Colonic mucosa (tissue), 4 donors: ENCODE measurements around the gene TTLL11. TPM values are rescaled to one million over a fixed set of nuclear protein-coding genes. Genes with fewer than 3 reads are reported as not detected.

ENCODE experiments used
- DNase-seq: peaks from one replicate; pipeline ENCODE4 v3.0.0-alpha.2; 2020
- H3K27ac ChIP-seq: fragments of 200-600 bp; one replicate; pipeline ENCODE4 v1.8.0; 2021
- H3K27me3 ChIP-seq: fragments of 200-600 bp; one replicate; pipeline ENCODE4 v1.8.0; 2021
- H3K36me3 ChIP-seq: fragments of 200-600 bp; one replicate; pipeline ENCODE4 v1.8.0; 2021
- H3K4me1 ChIP-seq: fragments of 200-600 bp; one replicate; pipeline ENCODE4 v1.8.0; 2021; ENCODE audit warnings: mild to moderate bottlenecking
- H3K4me3 ChIP-seq: fragments of 200-600 bp; one replicate; pipeline ENCODE4 v1.8.0; 2021
- H3K9ac ChIP-seq, 2 donors: one replicate each; pipeline ENCODE4 v1.7.0; 2013; ENCODE audit warnings: control low read depth in 2 of 2, low read depth in 2 of 2, low read length in 2 of 2
- H3K9me3 ChIP-seq: fragments of 200-600 bp; one replicate; pipeline ENCODE4 v1.8.0; 2021
- intact Hi-C: fragments of 100-400 bp; cut with DNase I; formaldehyde crosslinking; loops from one replicate; pipeline ENCODE4 v1.14.1; 2022
- total RNA-seq, 2 donors: library from RNA; stranded (reverse); fragmentation: NEBNext Ultra II Directional in 1 of 2; extraction: Animal tissue kit (Norgen Biotek cat#: 25700) in 1 of 2; gene quantifications; one replicate each; pipeline ENCODE4 v1.2.1, GENCODE V29; 2021
- TF ChIP-seq, protein P1 (sequence below): fragments of 200-600 bp; IDR thresholded peaks from one replicate; pipeline ENCODE4 v1.8.0; 2022; ENCODE audit warnings: antibody characterized with exemption, mild to moderate bottlenecking
- donor health status: healthy.
- donor health status: DM: no; HTN: no; CAD: no.
- donor health status: DM: no; HTN: no; CAD: no.

The TTLL11 gene
- total RNA-seq, 2 donors from 2014 or later, result 5.1 to 5.5 TPM

DNA sequence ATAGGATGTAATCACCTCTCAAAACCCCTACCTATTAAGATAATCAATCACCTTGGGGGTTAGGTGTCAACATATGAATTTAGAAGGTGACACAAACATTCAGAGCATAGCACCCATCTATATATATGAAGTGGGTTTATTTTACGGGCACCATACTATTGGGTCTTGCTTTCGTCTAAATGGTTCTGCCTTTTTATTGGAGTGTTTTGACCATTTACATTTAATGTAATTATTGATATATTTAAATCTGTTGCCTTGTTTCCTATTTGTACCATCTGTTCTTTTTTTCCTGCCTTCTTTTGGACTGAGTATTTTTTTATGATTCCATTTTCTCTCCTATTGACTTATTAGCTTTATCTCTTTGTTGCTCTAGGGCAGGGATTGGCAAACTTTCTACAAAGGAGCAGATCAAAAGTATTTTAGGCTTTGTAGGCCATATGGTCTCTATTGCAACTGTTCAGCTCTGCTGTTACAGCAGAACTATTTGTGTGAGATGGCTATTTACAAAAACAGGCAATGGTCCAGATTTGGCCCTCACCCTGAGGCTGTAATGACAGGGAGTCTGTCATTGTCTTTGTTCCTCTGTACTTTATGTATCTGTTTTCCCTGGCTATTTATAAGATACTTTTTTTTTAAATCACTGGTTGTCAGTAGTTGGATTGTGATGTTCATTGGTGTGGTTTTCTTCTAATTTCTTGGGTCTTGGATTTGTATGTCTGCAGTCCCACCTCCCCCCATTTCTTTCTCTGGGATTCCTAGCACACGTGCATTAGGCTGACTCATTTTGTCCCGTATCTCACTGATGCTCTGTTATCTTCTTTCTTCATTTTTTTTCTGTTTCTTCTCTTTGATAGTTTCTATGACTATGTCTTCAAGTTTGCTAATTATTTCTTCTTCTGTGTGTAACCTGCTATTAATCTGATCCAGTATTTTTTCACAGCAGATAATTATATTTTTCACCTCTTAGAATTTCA is 314.6 kb downstream of the TTLL11 start:
- intact Hi-C loops, result no loop called here
- no peak overlapping the region for H3K27ac ChIP-seq

DNA sequence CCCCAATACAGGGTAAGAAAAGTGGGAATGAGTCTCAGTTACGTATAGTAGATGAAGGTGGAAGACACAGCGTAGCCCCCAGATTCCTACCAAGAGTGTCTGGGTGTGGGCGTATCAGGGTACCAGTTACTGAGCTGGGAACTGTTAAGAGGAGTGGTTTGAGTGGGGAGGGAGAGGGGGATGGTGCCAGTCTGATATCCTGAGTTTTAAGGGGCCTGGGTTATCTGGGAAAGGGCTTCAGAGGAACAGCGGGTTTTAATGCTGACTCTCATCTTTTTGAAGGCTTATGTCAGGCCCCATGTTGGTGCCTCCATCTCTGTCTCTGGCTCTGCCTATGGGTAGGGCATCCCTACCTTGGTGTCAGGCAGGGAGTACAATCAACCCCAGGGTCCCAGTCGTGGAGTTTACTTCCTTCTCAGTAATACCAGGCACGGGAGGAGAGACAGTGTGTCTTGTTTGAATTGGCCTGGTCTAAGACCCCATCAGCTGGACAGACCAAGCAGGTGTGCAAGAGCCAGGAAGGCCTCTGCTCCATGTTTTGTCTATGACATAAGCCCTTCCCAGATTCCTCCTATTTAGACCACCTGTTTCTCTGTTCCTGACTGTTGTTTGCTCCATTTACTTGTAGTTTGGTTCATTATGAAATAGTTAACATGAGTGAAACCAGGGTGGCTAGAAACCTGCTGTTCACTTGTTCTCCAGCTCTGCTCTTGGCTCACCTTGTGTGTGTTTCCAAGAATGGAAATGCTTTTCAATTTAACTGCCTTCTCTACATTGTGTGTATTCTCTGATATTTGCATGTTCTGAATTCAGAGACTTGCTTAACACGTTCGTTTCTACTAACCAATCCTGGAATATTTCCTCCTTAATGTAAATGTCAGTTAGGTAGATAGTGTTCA is 316.1 kb downstream of the TTLL11 start:
- Histone ChIP-seq H3K9ac (no peak overlapping the region), H3K27me3 (no peaks in the 10 kb centered on the region), H3K36me3 (peaks cover 15% of the 10 kb centered on the region), H3K27ac (no peak overlapping the region), H3K4me3 (no peak overlapping the region), H3K4me1 (no peaks in the 10 kb centered on the region), H3K9me3 (no peaks in the 10 kb centered on the region)
- DNase-seq, result no peak
- TF ChIP-seq, protein P1, sequence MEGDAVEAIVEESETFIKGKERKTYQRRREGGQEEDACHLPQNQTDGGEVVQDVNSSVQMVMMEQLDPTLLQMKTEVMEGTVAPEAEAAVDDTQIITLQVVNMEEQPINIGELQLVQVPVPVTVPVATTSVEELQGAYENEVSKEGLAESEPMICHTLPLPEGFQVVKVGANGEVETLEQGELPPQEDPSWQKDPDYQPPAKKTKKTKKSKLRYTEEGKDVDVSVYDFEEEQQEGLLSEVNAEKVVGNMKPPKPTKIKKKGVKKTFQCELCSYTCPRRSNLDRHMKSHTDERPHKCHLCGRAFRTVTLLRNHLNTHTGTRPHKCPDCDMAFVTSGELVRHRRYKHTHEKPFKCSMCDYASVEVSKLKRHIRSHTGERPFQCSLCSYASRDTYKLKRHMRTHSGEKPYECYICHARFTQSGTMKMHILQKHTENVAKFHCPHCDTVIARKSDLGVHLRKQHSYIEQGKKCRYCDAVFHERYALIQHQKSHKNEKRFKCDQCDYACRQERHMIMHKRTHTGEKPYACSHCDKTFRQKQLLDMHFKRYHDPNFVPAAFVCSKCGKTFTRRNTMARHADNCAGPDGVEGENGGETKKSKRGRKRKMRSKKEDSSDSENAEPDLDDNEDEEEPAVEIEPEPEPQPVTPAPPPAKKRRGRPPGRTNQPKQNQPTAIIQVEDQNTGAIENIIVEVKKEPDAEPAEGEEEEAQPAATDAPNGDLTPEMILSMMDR, result no peak
- intact Hi-C loops, result no loop called here

More for the DNA sequence above, 314.6 kb downstream of the TTLL11 start:
- H3K9ac ChIP-seq, result no peak overlapping the region
- no peaks in the 10 kb centered on the region for H3K9me3 ChIP-seq
- H3K4me1 ChIP-seq, result no peaks in the 10 kb centered on the region
- H3K36me3 ChIP-seq, result peaks cover 29% of the 10 kb centered on the region
- no peak for DNase-seq
- TF ChIP-seq, protein P1, result no peak
- H3K4me3 ChIP-seq, result no peak overlapping the region
- H3K27me3 ChIP-seq, result no peaks in the 10 kb centered on the region

DNA sequence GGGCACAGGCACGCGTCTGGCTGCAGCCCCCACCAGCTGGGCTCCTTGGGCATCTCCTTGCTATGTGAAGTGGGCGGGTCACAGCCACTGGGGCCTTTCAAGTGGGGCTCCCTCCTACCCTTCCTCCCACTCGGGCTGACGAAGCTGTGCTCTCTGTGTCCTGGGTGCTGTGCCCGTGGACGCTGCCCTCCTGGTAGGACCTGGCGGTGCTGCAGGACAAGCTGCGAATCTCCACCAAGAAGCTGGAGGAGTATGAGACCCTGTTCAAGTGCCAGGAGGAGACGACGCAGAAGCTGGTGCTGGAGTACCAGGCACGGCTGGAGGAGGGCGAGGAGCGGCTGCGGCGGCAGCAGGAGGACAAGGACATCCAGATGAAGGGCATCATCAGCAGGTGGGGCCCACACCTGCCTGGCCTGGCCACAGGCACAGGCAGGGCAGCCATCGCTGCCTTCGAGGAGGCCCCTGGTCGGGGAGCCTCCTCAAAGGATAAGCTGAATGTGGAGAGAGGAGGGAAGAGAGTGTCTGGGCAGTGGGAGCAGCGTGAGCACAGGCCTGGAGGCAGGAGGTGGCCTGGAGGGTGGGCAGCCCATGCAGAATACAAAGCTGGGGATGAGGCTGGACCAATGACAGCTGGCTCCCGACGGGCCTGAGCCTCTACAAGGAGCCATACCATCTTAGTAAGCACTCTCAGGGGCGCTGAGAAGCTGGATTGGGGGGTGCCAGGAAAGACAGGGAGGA is 316.9 kb downstream of the TTLL11 start:
- intact Hi-C loops, result no loop called here
- H3K4me1 ChIP-seq, result no peaks in the 10 kb centered on the region
- H3K4me3 ChIP-seq, result no peak overlapping the region
- TF ChIP-seq, protein P1, result no peak
- H3K9me3 ChIP-seq, result no peaks in the 10 kb centered on the region
- H3K27me3 ChIP-seq, result no peaks in the 10 kb centered on the region
- H3K9ac ChIP-seq, result no peak overlapping the region
- no peak for DNase-seq
- no peak overlapping the region for H3K27ac ChIP-seq
- H3K36me3 ChIP-seq, result peaks cover 15% of the 10 kb centered on the region

DNA sequence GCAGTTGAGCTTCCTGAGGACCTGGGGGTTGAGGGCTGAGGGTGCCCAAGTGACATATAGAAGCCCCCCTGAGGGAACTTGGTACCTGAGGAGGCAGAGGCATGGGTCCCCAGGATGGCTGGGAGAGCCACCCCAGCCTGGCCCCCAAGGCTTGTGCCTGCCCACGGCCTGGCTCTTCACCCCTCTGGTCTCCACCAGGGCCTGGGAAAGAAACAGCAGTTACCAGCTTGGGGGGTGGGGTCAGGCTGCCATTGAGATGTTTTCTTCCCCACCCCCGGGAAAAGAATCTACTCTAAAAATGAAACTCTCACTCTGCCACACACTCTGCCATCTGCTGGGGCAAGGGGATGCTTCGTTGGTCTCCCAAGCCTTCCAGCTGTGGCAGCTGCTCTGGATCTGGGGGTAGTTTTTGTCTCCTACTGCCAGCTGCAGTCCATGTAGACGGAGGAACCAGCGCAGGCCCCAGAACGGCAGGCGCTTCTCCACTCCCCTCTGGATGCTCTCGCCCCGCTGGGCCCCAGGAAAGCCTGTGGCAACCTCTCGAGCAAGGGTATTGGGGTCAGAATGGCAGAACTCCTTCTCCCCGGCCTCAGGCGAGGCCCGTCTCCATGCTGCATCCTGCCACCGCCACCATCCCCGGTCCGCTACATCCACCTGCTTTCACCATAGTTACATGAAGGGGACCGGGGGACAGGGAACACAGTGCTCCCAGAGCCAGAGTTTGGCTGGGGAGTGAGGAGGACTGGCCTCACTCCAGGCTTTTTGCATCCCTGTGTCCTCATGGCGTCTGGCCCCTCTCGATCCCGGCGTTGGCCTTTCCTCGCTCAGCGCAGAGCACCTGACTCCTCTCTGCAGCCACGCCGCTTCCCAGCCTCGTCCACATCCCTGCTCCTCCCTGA is 318.1 kb downstream of the TTLL11 start:
- no peaks in the 10 kb centered on the region for H3K9me3 ChIP-seq
- TF ChIP-seq, protein P1, result no peak
- no peaks in the 10 kb centered on the region for H3K27me3 ChIP-seq
- H3K27ac ChIP-seq, result no peak overlapping the region
- intact Hi-C loops, result no loop called here
- peaks cover 20% of the 10 kb centered on the region for H3K36me3 ChIP-seq
- H3K4me1 ChIP-seq, result no peaks in the 10 kb centered on the region
- no peak overlapping the region for H3K4me3 ChIP-seq
- no peak overlapping the region for H3K9ac ChIP-seq
- no peak for DNase-seq
